H1 (cell line): ENCODE data around the gene PRSS8. TPM values are rescaled to one million over a fixed set of nuclear protein-coding genes. Genes with fewer than 3 reads are reported as not detected.

Experiments used
- CTCF ChIA-PET: fragments of 300-600 bp; sonication (Branson Sonifier 250); formaldehyde crosslinking; loops from one replicate; lab custom pipeline; 2021; ENCODE audit not compliant: partially characterized antibody; lab: Charles Lee
- POLR2A ChIA-PET: fragments of 300-600 bp; sonication (Branson Sonifier 250); formaldehyde crosslinking; loops from one replicate; lab custom pipeline; 2021; ENCODE audit warnings: inconsistent platforms; ENCODE audit not compliant: partially characterized antibody; lab: Charles Lee
- DNase-seq, 2 experiments: peaks; one replicate each; pipeline versions ENCODE4 v3.0.0 to v3.0.0-alpha.2; 2010 to 2022; ENCODE audit warnings: low spot score in 2 of 2, low read depth in 1 of 2, mixed read lengths in 1 of 2
- FAIRE-seq: peaks from 2 replicates; lab custom pipeline; 2011; peaks lifted over from hg19 to GRCh38; lab: Jason Lieb, UNC
- H2AFZ ChIP-seq: 2 replicates; pipeline ENCODE4 v1.8.1; 2012; ENCODE audit warnings: low read length, inconsistent platforms
- H2AK5ac ChIP-seq: 2 replicates; pipeline ENCODE4 v1.6.1; 2013; ENCODE audit warnings: low read depth, low read length
- H2BK120ac ChIP-seq: replicated peaks from 2 replicates; pipeline ENCODE3; 2013; ENCODE audit warnings: low read depth, low read length, inconsistent platforms
- H2BK12ac ChIP-seq: 2 replicates; pipeline ENCODE4 v1.6.1; 2013; ENCODE audit warnings: low read depth, low read length
- H2BK15ac ChIP-seq: 2 replicates; pipeline ENCODE4 v1.6.1; 2013; ENCODE audit warnings: low read length
- H2BK20ac ChIP-seq: 2 replicates; pipeline ENCODE4 v1.6.1; 2013; ENCODE audit warnings: low read length
- H2BK5ac ChIP-seq: 2 replicates; pipeline ENCODE4 v1.6.1; 2013; ENCODE audit warnings: low read depth, low read length
- H3K14ac ChIP-seq: 2 replicates; pipeline ENCODE4 v1.6.1; 2013; ENCODE audit warnings: inconsistent platforms; ENCODE audit not compliant: insufficient read length
- H3K18ac ChIP-seq: 2 replicates; pipeline ENCODE4 v1.6.1; 2013; ENCODE audit warnings: low read length; ENCODE audit errors: extremely low read depth
- H3K23ac ChIP-seq: 2 replicates; pipeline ENCODE4 v1.6.1; 2013; ENCODE audit warnings: inconsistent platforms; ENCODE audit not compliant: insufficient read length
- H3K23me2 ChIP-seq: 2 replicates; pipeline ENCODE4 v1.6.1; 2013; ENCODE audit warnings: low read depth, low read length
- H3K27ac ChIP-seq: 2 replicates; pipeline ENCODE4 v1.6.1; 2011; ENCODE audit warnings: low read depth, low read length, inconsistent platforms
- H3K27me3 ChIP-seq, 4 experiments: replicated peaks in 1 of 4; 1 replicate in 1 of 4; 2 replicates in 3 of 4; pipeline versions ENCODE4 v1.6.1 to v1.8.1; 2011 to 2013; ENCODE audit warnings: low read length in 3 of 4, mild to moderate bottlenecking in 3 of 4, inconsistent platforms in 2 of 4, mixed read lengths in 2 of 4, moderate library complexity in 1 of 4; ENCODE audit not compliant: control insufficient read depth in 3 of 4, insufficient read depth in 3 of 4; ENCODE audit errors: extremely low read depth in 1 of 4
- H3K36me3 ChIP-seq, 4 experiments: 2 replicates each; pipeline versions ENCODE4 v1.6.1 to v1.8.1; 2011 to 2013; ENCODE audit warnings: mild to moderate bottlenecking in 4 of 4, low read length in 3 of 4, moderate library complexity in 2 of 4, control low read depth in 1 of 4, inconsistent platforms in 1 of 4; ENCODE audit not compliant: insufficient read depth in 4 of 4, control insufficient read depth in 2 of 4
- H3K4ac ChIP-seq: replicated peaks from 2 replicates; pipeline ENCODE3; 2013; ENCODE audit warnings: low read length, low read depth, mixed read lengths, inconsistent platforms; ENCODE audit not compliant: insufficient read length
- H3K4me1 ChIP-seq, 4 experiments: replicated peaks in 1 of 4; 1 replicate in 1 of 4; 2 replicates in 3 of 4; pipeline versions ENCODE4 v1.6.1 to v1.8.1; 2011 to 2013; ENCODE audit warnings: low read length in 3 of 4, inconsistent platforms in 2 of 4, mixed read lengths in 1 of 4; ENCODE audit not compliant: insufficient read depth in 4 of 4, control insufficient read depth in 3 of 4
- H3K4me2 ChIP-seq, 2 experiments: 2 replicates each; pipeline versions ENCODE4 v1.6.1 to v1.8.1; 2011 to 2013; ENCODE audit warnings: low read depth in 2 of 2, low read length in 2 of 2, control low read depth in 1 of 2, inconsistent platforms in 1 of 2, mild to moderate bottlenecking in 1 of 2; ENCODE audit not compliant: insufficient read depth in 1 of 2
- H3K4me3 ChIP-seq, 4 experiments: fragments of 200-600, 300-600 bp in 1 of 4; sonication (generic), shearing (Covaris generic), sonication (Bioruptor Twin) in 1 of 4; 2 replicates each; pipeline versions ENCODE4 v1.5.1 to v1.8.1; 2011 to 2016; ENCODE audit warnings: low read length in 4 of 4, low read depth in 3 of 4, control low read depth in 2 of 4, inconsistent platforms in 2 of 4, mild to moderate bottlenecking in 2 of 4, mixed read lengths in 1 of 4, moderate library complexity in 1 of 4; ENCODE audit not compliant: insufficient read depth in 2 of 4; ENCODE audit errors: extremely low read depth in 1 of 4
- H3K56ac ChIP-seq: replicated peaks from 2 replicates; pipeline ENCODE3; 2013; ENCODE audit warnings: low read depth, mild to moderate bottlenecking, mixed read lengths, low read length, inconsistent platforms; ENCODE audit not compliant: insufficient read length
- H3K79me1 ChIP-seq: 2 replicates; pipeline ENCODE4 v1.6.1; 2013; ENCODE audit warnings: low read depth, low read length, control low read depth
- H3K79me2 ChIP-seq, 2 experiments: 2 replicates each; pipeline versions ENCODE4 v1.6.1 to v1.8.1; 2012 to 2013; ENCODE audit warnings: low read length in 2 of 2, mild to moderate bottlenecking in 2 of 2, inconsistent platforms in 1 of 2; ENCODE audit not compliant: insufficient read depth in 2 of 2, control insufficient read depth in 1 of 2
- H3K9ac ChIP-seq, 4 experiments: replicated peaks in 1 of 4; 1 replicate in 1 of 4; 2 replicates in 3 of 4; pipeline versions ENCODE4 v1.6.1 to v1.8.1; 2011 to 2013; ENCODE audit warnings: low read depth in 3 of 4, low read length in 3 of 4, control low read depth in 2 of 4, mild to moderate bottlenecking in 2 of 4, moderate library complexity in 2 of 4, inconsistent platforms in 1 of 4; ENCODE audit errors: extremely low read depth in 1 of 4
- H3K9me3 ChIP-seq, 2 experiments: 2 replicates each; pipeline versions ENCODE4 v1.6.1 to v1.8.1; 2012 to 2013; ENCODE audit warnings: mild to moderate bottlenecking in 2 of 2, moderate library complexity in 2 of 2, control low read depth in 1 of 2, inconsistent platforms in 1 of 2, low read depth in 1 of 2, low read length in 1 of 2, mixed read lengths in 1 of 2; ENCODE audit not compliant: insufficient read depth in 2 of 2
- H4K20me1 ChIP-seq, 2 experiments: replicated peaks in 1 of 2; 2 replicates each; pipeline versions ENCODE3 to v1.8.1; 2011 to 2013; ENCODE audit warnings: inconsistent platforms in 2 of 2, low read length in 2 of 2, mild to moderate bottlenecking in 1 of 2; ENCODE audit not compliant: insufficient read depth in 2 of 2, control insufficient read depth in 1 of 2
- H4K5ac ChIP-seq: 2 replicates; pipeline ENCODE4 v1.6.1; 2013; ENCODE audit warnings: low read length, low read depth, mixed read lengths, inconsistent platforms; ENCODE audit not compliant: insufficient read length
- H4K8ac ChIP-seq: 2 replicates; pipeline ENCODE4 v1.8.0; 2013; ENCODE audit warnings: mild to moderate bottlenecking, moderate library complexity, low read length, inconsistent platforms; ENCODE audit not compliant: insufficient read depth; ENCODE audit errors: extremely low read depth
- H4K91ac ChIP-seq: replicated peaks from 2 replicates; pipeline ENCODE3; 2013; ENCODE audit warnings: low read length, mixed read lengths, inconsistent platforms; ENCODE audit not compliant: insufficient read length
- BACH1 ChIP-seq: IDR thresholded peaks from 2 replicates; pipeline ENCODE4 v1.6.1; 2012; ENCODE audit warnings: low read length, improper control_type of control experiment
- CEBPB ChIP-seq: IDR thresholded peaks from 2 replicates; pipeline ENCODE4 v1.6.1; 2012; ENCODE audit warnings: low read depth, low read length
- CTCF ChIP-seq, 3 experiments: IDR thresholded peaks; 1 replicate in 2 of 3; 2 replicates in 1 of 3; pipeline versions ENCODE4 v1.5.1 to v1.6.1; 2011; ENCODE audit warnings: low read length in 3 of 3, mild to moderate bottlenecking in 3 of 3, inconsistent platforms in 2 of 3, low read depth in 1 of 3, moderate library complexity in 1 of 3; ENCODE audit not compliant: insufficient read depth in 1 of 3; ENCODE audit errors: control extremely low read depth in 1 of 3
- EZH2 ChIP-seq: fragments of 200-600 bp; sonication (generic); IDR thresholded peaks from 2 replicates; pipeline ENCODE4 v1.7.1; 2012; ENCODE audit warnings: low read depth, mild to moderate bottlenecking, moderate library complexity, low read length, inconsistent platforms; ENCODE audit not compliant: severe bottlenecking
- NRF1 ChIP-seq: IDR thresholded peaks from 2 replicates; pipeline ENCODE4 v1.6.1; 2011; ENCODE audit warnings: mild to moderate bottlenecking, low read depth, low read length, improper control_type of control experiment
- PHF8 ChIP-seq: fragments of 200-600 bp; sonication (generic); conservative IDR thresholded peaks from 2 replicates; pipeline ENCODE4 v1.7.1; 2012; ENCODE audit warnings: low read depth, mild to moderate bottlenecking, inconsistent platforms, low read length, moderate library complexity
- RBBP5 ChIP-seq: IDR thresholded peaks from 2 replicates; pipeline ENCODE4 v1.7.1; 2012; ENCODE audit warnings: low read depth, mild to moderate bottlenecking, inconsistent platforms, low read length, moderate library complexity, borderline replicate concordance
- RXRA ChIP-seq: IDR thresholded peaks from 2 replicates; pipeline ENCODE4 v1.6.1; 2011; ENCODE audit warnings: low read depth, mild to moderate bottlenecking, low read length, moderate library complexity; ENCODE audit not compliant: insufficient read depth
- SRF ChIP-seq: IDR thresholded peaks from 2 replicates; pipeline ENCODE4 v1.6.1; 2011; ENCODE audit warnings: mild to moderate bottlenecking, low read depth, low read length, moderate library complexity
- WGBS, 2 experiments: shearing (Covaris generic) in 1 of 2; methylation state at CpG; one replicate each; pipeline versions ENCODE4 v1.1.6 to v1.1.7; 2013 to 2015; ENCODE audit warnings: low lambda C conversion rate in 2 of 2, mixed read lengths in 2 of 2, inconsistent platforms in 1 of 2, low coverage in 1 of 2, missing lambda C conversion rate in 1 of 2; ENCODE audit not compliant: insufficient replicate concordance in 2 of 2, insufficient coverage in 1 of 2, insufficient read length in 1 of 2; ENCODE audit errors: extremely low coverage in 1 of 2, missing lambda C conversion rate in 1 of 2; 5-methylcytosine and 5-hydroxymethylcytosine counted together
- polyA plus RNA-seq, 7 experiments: library from polyadenylated mRNA; depleted of rRNA in 3 of 7; stranded (reverse) in 5 of 7; unstranded in 2 of 7; fragments of >200 nt in 5 of 7; fragments of 200-250 nt in 2 of 7; gene quantifications; 1 replicate in 5 of 7; 2 replicates in 1 of 7; 4 replicates in 1 of 7; pipeline versions ENCODE4 v1.2.1 to v1.2.3, GENCODE V29; 2011 to 2013; ENCODE audit warnings: missing spikeins in 2 of 7, mixed read lengths in 2 of 7
- total RNA-seq: library from RNA; stranded (reverse); fragmentation: NEBNext Ultra II Directional; extraction: Animal tissue kit (Norgen Biotek cat#: 25700); gene quantifications from 2 replicates; pipeline ENCODE4 v1.2.1, GENCODE V29; 2021

Gene PRSS8
- total and polyA plus RNA-seq, 2 of the 8 experiments (the other 6 are each of a cell fraction or from before 2014, with no cell fraction given): 87.7 to 273 TPM

GRCh38 chr16:31110106-31111034 is 25.2 kb downstream of the PRSS8 start:
- H3K14ac ChIP-seq: no peak overlapping the region
- no peak overlapping the region for H2BK12ac ChIP-seq
- H3K23ac ChIP-seq: no peak overlapping the region
- no peak overlapping the region for H2BK15ac ChIP-seq
- H3K9me3 ChIP-seq: no peaks in the 10 kb centered on the region
- no peak overlapping the region for H4K8ac ChIP-seq
- ChIA-PET CTCF (interaction anchor here (1.0 to 3.1 kb wide), 2 partner anchors 9 to 32 kb away, joined by 3 to 8 read pairs; no protein-coding TSS in a partner anchor), POLR2A (interaction anchor here (1.2 to 29.9 kb wide), 6 partner anchors 7 to 84 kb away, joined by 3 to 713 read pairs (median 8); partner anchors contain the start of genes KAT8, PRSS36 and PRSS8)
- DNase-seq (no peak), FAIRE-seq (no peak)
- H4K91ac ChIP-seq: no peak overlapping the region
- H3K18ac ChIP-seq: no peak overlapping the region
- peaks cover 2 to 18% (median 12%) of the 10 kb centered on the region in 4 experiments; a peak in 5 of 8 replicates for H3K36me3 ChIP-seq
- no peak overlapping the region for H2BK120ac ChIP-seq
- no peak overlapping the region for H2BK20ac ChIP-seq
- no peak overlapping the region for H3K4ac ChIP-seq
- no peak overlapping the region for H2BK5ac ChIP-seq
- H3K79me2 ChIP-seq: no peaks in the 10 kb centered on the region
- H2AFZ ChIP-seq: no peak overlapping the region
- no peak overlapping the region for H3K56ac ChIP-seq
- H3K4me1 ChIP-seq: peaks cover 0 to 5% (median 2%) of the 10 kb centered on the region in 4 experiments; a peak in 1 of 7 replicates
- no peak overlapping the region for H3K4me2 ChIP-seq
- no peak overlapping the region for H2AK5ac ChIP-seq
- WGBS, 2 experiments: 91% methylated on average over 26 of the region's 26 CpGs; no CpG with 5 or more reads in 1 of the 2 experiments
- no peak overlapping the region for H4K5ac ChIP-seq
- H3K9ac ChIP-seq: no peak overlapping the region
- H4K20me1 ChIP-seq: no peaks in the 10 kb centered on the region
- H3K27ac ChIP-seq: no peak overlapping the region
- H3K27me3 ChIP-seq: no peaks in the 10 kb centered on the region
- peaks cover 8% of the 10 kb centered on the region for H3K23me2 ChIP-seq
- H3K4me3 ChIP-seq: no peak overlapping the region
- no peaks in the 10 kb centered on the region; the same call in 1 of the 2 replicates for H3K79me1 ChIP-seq
- TF ChIP-seq CEBPB (no peak), RXRA (no peak), CTCF (IDR thresholded peaks at IDR 0.05; ENCODE audit: control extremely low read depth in 1 of 3, insufficient read depth in 1 of 3, low read depth in 1 of 3, low read length in 3 of 3) (no peak), NRF1 (no peak), BACH1 (no peak), RBBP5 (no peak), PHF8 (no peak), SRF (no peak), EZH2 (no peak)
